ENCODE measurements around the gene PCDHGA8. TPM values are rescaled to one million over a fixed set of nuclear protein-coding genes. Genes with fewer than 3 reads are reported as not detected.
"Not testable (repeated sequence)": the region's sequence is repeated elsewhere in the genome, so short reads cannot be mapped to it uniquely, and the experiment has no call there.

PCDHGA8 gene
- total RNA-seq, 2 experiments from 2014 or later = 3.8 to 5.3 TPM

GRCh38 chr5:141374627-141375026 lies 17.8 kb upstream of the PCDHGA8 start:
- H3K9me3 ChIP-seq (ENCODE audit: low read length) = no peaks in the 10 kb centered on the region
- H3K9me2 ChIP-seq (ENCODE audit: insufficient read depth, low read length) = no peaks in the 10 kb centered on the region
- no peaks in the 10 kb centered on the region for H4K20me1 ChIP-seq (ENCODE audit: insufficient read depth, low read length)
- intact Hi-C loops (cut with micrococcal nuclease; ENCODE audit: unreplicated experiment) = loop anchor here (5.0 kb wide), 1 partner anchor 183 kb away; no protein-coding TSS in a partner anchor
- ChIA-PET POLR2A (interaction anchor here (0.6 kb wide), 1 partner anchor 322 kb away, joined by 3 read pairs; no protein-coding TSS in a partner anchor), CTCF (ENCODE audit: unreplicated experiment) (no interaction called here)
- H3K36me3 ChIP-seq (ENCODE audit: insufficient read depth, low read length) = peaks cover 11% of the 10 kb centered on the region; the same call in 1 of the 2 replicates
- no peak overlapping the region for H3K4me3 ChIP-seq (ENCODE audit: low read depth, low read length, poor library complexity, severe bottlenecking)
- H3K27ac ChIP-seq (ENCODE audit: low read depth, low read length, poor library complexity, severe bottlenecking) = no peak overlapping the region
- H3K4me2 ChIP-seq (ENCODE audit: low read length) = no peak overlapping the region
- no TSS peak for BruUV-seq (replicated peaks)
- TF ChIP-seq CTCF (conservative IDR thresholded peaks at IDR 0.05; ENCODE audit: low read length) = no peak
- TF ChIP-seq EZH2phosphoT487 (IDR thresholded peaks at IDR 0.05; ENCODE audit: borderline replicate concordance, low read depth, low read length) = no peak
- peaks cover 7% of the 10 kb centered on the region for H3K4me1 ChIP-seq (ENCODE audit: insufficient read depth, low read length, poor library complexity, severe bottlenecking)
- no peak overlapping the region for H2AFZ ChIP-seq (ENCODE audit: low read length)
- H3K79me2 ChIP-seq (ENCODE audit: insufficient read depth, low read depth, low read length) = no peaks in the 10 kb centered on the region
- no peak for DNase-seq (ENCODE audit: low spot score)

- H3K9me3 ChIP-seq (ENCODE audit: low read length); H3K9me2 ChIP-seq (ENCODE audit: insufficient read depth, low read length); H3K79me2 ChIP-seq (ENCODE audit: insufficient read depth, low read depth, low read length); H3K4me3 ChIP-seq (ENCODE audit: low read depth, low read length, poor library complexity, severe bottlenecking); CTCF ChIA-PET (ENCODE audit: unreplicated experiment); H4K20me1 ChIP-seq (ENCODE audit: insufficient read depth, low read length); H3K4me2 ChIP-seq (ENCODE audit: low read length); H3K4me1 ChIP-seq (ENCODE audit: insufficient read depth, low read length, poor library complexity, severe bottlenecking); H3K27ac ChIP-seq (ENCODE audit: low read depth, low read length, poor library complexity, severe bottlenecking); DNase-seq (ENCODE audit: low spot score); intact Hi-C loops (cut with micrococcal nuclease; ENCODE audit: unreplicated experiment); H2AFZ ChIP-seq (ENCODE audit: low read length); BruUV-seq (replicated peaks): not testable (repeated sequence)
- POLR2A ChIA-PET = interaction anchor here (0.6 kb wide), 1 partner anchor 321 kb away, joined by 3 read pairs; no protein-coding TSS in a partner anchor
- TF ChIP-seq CTCF (conservative IDR thresholded peaks at IDR 0.05; ENCODE audit: low read length) = peak; percentile 49
- H3K36me3 ChIP-seq (ENCODE audit: insufficient read depth, low read length) = peaks cover 11% of the 10 kb centered on the region; the same call in 1 of the 2 replicates
These were observed 16.8 kb upstream of the PCDHGA8 start for GRCh38 chr5:141375444-141376155.
